GM18909 (cell line): ENCODE data around the gene COQ2.

Source experiments
- ATAC-seq: cut with Tn5 transposase; IDR thresholded peaks from one replicate; pipeline ENCODE4 v1.9.1; 2021; ENCODE audit warnings: mild to moderate bottlenecking; ENCODE audit not compliant: unreplicated experiment, poor library complexity

The COQ2 gene

GRCh38 chr4:83219344-83220331, 65.0 kb downstream of the COQ2 start:
- no peak for ATAC-seq

- peak; percentile 89 for ATAC-seq
Observed at GRCh38 chr4:83217721-83218522, 66.7 kb downstream of the COQ2 start.

GRCh38 chr4:83216959-83217683, 67.5 kb downstream of the COQ2 start:
- ATAC-seq: no peak

- no peak for ATAC-seq
Observed at GRCh38 chr4:83214079-83214478, 70.5 kb downstream of the COQ2 start.
